CD14-positive monocyte (primary cell): ENCODE data around the gene PSMG1. TPM values are rescaled to one million over a fixed set of nuclear protein-coding genes. Genes with fewer than 3 reads are reported as not detected.

Source experiments
- DNase-seq, 3 donors: peaks; one replicate each; pipeline ENCODE4 v3.0.0-alpha.2; 2011 to 2022
- H2AFZ ChIP-seq: 2 replicates; pipeline ENCODE4 v1.6.0; 2012; ENCODE audit warnings: mild to moderate bottlenecking, low read depth, low read length, inconsistent platforms; ENCODE audit not compliant: insufficient read depth, poor library complexity, severe bottlenecking
- H3K27ac ChIP-seq, 2 donors: 1 replicate in 1 of 2; 2 replicates in 1 of 2; pipeline ENCODE4 v1.5.1; 2012 to 2013; ENCODE audit warnings: low read length in 2 of 2, control low read depth in 1 of 2, inconsistent platforms in 1 of 2, low read depth in 1 of 2, mild to moderate bottlenecking in 1 of 2
- H3K27me3 ChIP-seq, 2 donors: one replicate each; pipeline versions ENCODE4 v1.6.0 to v1.6.1; 2011 to 2013; ENCODE audit warnings: low read length in 2 of 2; ENCODE audit not compliant: control insufficient read depth in 2 of 2, insufficient read depth in 2 of 2
- H3K36me3 ChIP-seq, 2 donors: replicated peaks in 1 of 2; 1 replicate in 1 of 2; 2 replicates in 1 of 2; pipeline versions ENCODE4 v1.5.1 to v1.6.1; 2012 to 2013; ENCODE audit warnings: low read length in 2 of 2, control low read depth in 1 of 2, inconsistent platforms in 1 of 2, mild to moderate bottlenecking in 1 of 2; ENCODE audit not compliant: insufficient read depth in 2 of 2, control insufficient read depth in 1 of 2
- H3K4me1 ChIP-seq, 2 donors: 1 replicate in 1 of 2; 2 replicates in 1 of 2; pipeline versions ENCODE4 v1.5.1 to v1.6.1; 2012 to 2013; ENCODE audit warnings: low read length in 2 of 2, control low read depth in 1 of 2, inconsistent platforms in 1 of 2, mild to moderate bottlenecking in 1 of 2, moderate library complexity in 1 of 2; ENCODE audit not compliant: insufficient read depth in 2 of 2, control insufficient read depth in 1 of 2
- H3K4me2 ChIP-seq: replicated peaks from 2 replicates; pipeline ENCODE3; 2012; ENCODE audit warnings: low read length, moderate library complexity, mild to moderate bottlenecking; ENCODE audit not compliant: poor library complexity, severe bottlenecking; ENCODE audit errors: extremely low read depth
- H3K4me3 ChIP-seq, 3 experiments: fragments of 200-600 bp in 1 of 3; sonication (generic) in 1 of 3; replicated peaks in 1 of 3; 1 replicate in 2 of 3; 2 replicates in 1 of 3; pipeline ENCODE4 v1.5.1; 2011 to 2013; ENCODE audit warnings: low read length in 3 of 3, mild to moderate bottlenecking in 3 of 3, control low read depth in 2 of 3, low read depth in 2 of 3, inconsistent platforms in 1 of 3, moderate library complexity in 1 of 3
- H3K79me2 ChIP-seq: 2 replicates; pipeline ENCODE4 v1.6.0; 2012; ENCODE audit warnings: mild to moderate bottlenecking, control low read depth, inconsistent platforms, low read length, moderate library complexity; ENCODE audit not compliant: insufficient read depth
- H3K9ac ChIP-seq: 2 replicates; pipeline ENCODE4 v1.6.0; 2017; ENCODE audit warnings: low read length, mild to moderate bottlenecking; ENCODE audit not compliant: insufficient read depth, poor library complexity, severe bottlenecking
- H3K9me3 ChIP-seq, 2 donors: replicated peaks in 1 of 2; 1 replicate in 1 of 2; 2 replicates in 1 of 2; pipeline versions ENCODE4 v1.5.1 to v1.6.1; 2012 to 2013; ENCODE audit warnings: low read length in 2 of 2, control low read depth in 1 of 2; ENCODE audit not compliant: control insufficient read depth in 1 of 2, insufficient read depth in 1 of 2
- H4K20me1 ChIP-seq: 2 replicates; pipeline ENCODE4 v1.6.0; 2012; ENCODE audit warnings: mild to moderate bottlenecking, low read length, control low read depth, moderate library complexity; ENCODE audit not compliant: insufficient read depth
- H3K27ac Mint-ChIP-seq, 7 donors: one replicate each; pipeline ENCODE4 v1.8.0; 2020; ENCODE audit warnings: mild to moderate bottlenecking in 7 of 7, mixed read lengths in 7 of 7, moderate library complexity in 6 of 7, inconsistent platforms in 2 of 7
- H3K27me3 Mint-ChIP-seq, 3 donors: one replicate each; pipeline ENCODE4 v1.8.0; 2021 to 2022; ENCODE audit warnings: low read depth in 3 of 3, mild to moderate bottlenecking in 3 of 3, mixed read lengths in 3 of 3, moderate library complexity in 3 of 3, inconsistent platforms in 1 of 3
- H3K36me3 Mint-ChIP-seq, 2 donors: one replicate each; pipeline ENCODE4 v1.8.0; 2020; ENCODE audit warnings: mixed read lengths in 2 of 2, inconsistent platforms in 1 of 2, mild to moderate bottlenecking in 1 of 2
- H3K4me1 Mint-ChIP-seq: one replicate; pipeline ENCODE4 v1.8.0; 2020; ENCODE audit warnings: mild to moderate bottlenecking, mixed read lengths
- H3K4me3 Mint-ChIP-seq, 2 donors: one replicate each; pipeline ENCODE4 v1.8.0; 2020; ENCODE audit warnings: mild to moderate bottlenecking in 2 of 2, mixed read lengths in 2 of 2, moderate library complexity in 1 of 2
- H3K9me3 Mint-ChIP-seq, 7 donors: one replicate each; pipeline ENCODE4 v1.8.0; 2020 to 2022; ENCODE audit warnings: mixed read lengths in 7 of 7, mild to moderate bottlenecking in 6 of 7, moderate library complexity in 6 of 7, inconsistent platforms in 2 of 7
- WGBS: methylation state at CpG from one replicate; pipeline ENCODE4 v1.1.5; 2013; ENCODE audit warnings: missing lambda C conversion rate; ENCODE audit not compliant: insufficient coverage; 5-methylcytosine and 5-hydroxymethylcytosine counted together
- intact Hi-C, 2 donors: fragments of 100-400 bp; cut with micrococcal nuclease; formaldehyde crosslinking; loops; one replicate each; pipeline versions ENCODE4 v1.15.0 to v1.15.1; 2023
- polyA plus RNA-seq, 3 donors: library from polyadenylated mRNA; depleted of rRNA in 1 of 3; unstranded in 2 of 3; stranded (reverse) in 1 of 3; fragments of 300-500 nt in 2 of 3; fragments of >200 nt in 1 of 3; fragmentation: Illumina TruSeq in 2 of 3; gene quantifications; 1 replicate in 2 of 3; 2 replicates in 1 of 3; pipeline ENCODE4 v1.2.3, GENCODE V29; 2012 to 2021
- TF ChIP-seq, protein P1 (sequence below): fragments of 200-600 bp; IDR thresholded peaks from one replicate; pipeline ENCODE4 v1.8.0; 2022; ENCODE audit warnings: antibody characterized with exemption, mild to moderate bottlenecking

PSMG1 gene
- polyA plus RNA-seq, 3 donors: 8.5 to 29.2 (median 26.2) TPM

DNA sequence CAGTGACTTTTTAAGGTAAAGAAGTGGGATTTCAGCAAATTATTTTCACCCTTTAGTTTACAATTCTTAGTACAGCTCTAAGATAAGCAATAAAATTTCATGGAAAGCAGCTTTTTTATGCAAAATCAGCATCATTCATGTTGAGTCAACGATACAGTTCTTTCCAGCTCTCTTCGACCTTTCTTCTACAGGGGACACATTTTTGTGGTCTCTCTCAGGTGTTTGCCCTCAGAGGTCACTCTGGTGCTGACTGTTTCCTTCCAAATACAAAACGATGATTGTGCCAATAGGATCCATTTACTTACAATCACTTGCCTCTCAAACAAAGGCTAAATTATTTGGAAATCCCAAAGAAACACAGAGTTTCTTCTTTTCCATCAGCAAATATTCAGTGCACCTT lies 51.0 kb downstream of the PSMG1 start:
- Mint-ChIP-seq H3K27ac (no peak overlapping the region), H3K27me3 (no peaks in the 10 kb centered on the region), H3K9me3 (peaks cover 1 to 9% (median 6%) of the 10 kb centered on the region in 7 donors), H3K4me1 (no peaks in the 10 kb centered on the region), H3K36me3 (no peaks in the 10 kb centered on the region), H3K4me3 (no peak overlapping the region)
- Histone ChIP-seq H3K27me3 (no peaks in the 10 kb centered on the region), H3K79me2 (no peaks in the 10 kb centered on the region), H3K4me1 (no peaks in the 10 kb centered on the region), H3K9me3 (peaks cover 0 to 4% of the 10 kb centered on the region in 2 donors), H3K27ac (no peak overlapping the region), H3K4me2 (no peak overlapping the region), H3K9ac (no peak overlapping the region), H2AFZ (no peak overlapping the region), H3K36me3 (no peaks in the 10 kb centered on the region), H4K20me1 (no peaks in the 10 kb centered on the region), H3K4me3 (no peak overlapping the region)
- intact Hi-C loops: loop anchor here in 1 of 2 donors (10.0 kb wide), 1 partner anchor 627 kb away; no protein-coding TSS in a partner anchor
- WGBS: 93% methylated on average over 3 of the region's 3 CpGs
- DNase-seq: no peak
- TF ChIP-seq, protein P1, sequence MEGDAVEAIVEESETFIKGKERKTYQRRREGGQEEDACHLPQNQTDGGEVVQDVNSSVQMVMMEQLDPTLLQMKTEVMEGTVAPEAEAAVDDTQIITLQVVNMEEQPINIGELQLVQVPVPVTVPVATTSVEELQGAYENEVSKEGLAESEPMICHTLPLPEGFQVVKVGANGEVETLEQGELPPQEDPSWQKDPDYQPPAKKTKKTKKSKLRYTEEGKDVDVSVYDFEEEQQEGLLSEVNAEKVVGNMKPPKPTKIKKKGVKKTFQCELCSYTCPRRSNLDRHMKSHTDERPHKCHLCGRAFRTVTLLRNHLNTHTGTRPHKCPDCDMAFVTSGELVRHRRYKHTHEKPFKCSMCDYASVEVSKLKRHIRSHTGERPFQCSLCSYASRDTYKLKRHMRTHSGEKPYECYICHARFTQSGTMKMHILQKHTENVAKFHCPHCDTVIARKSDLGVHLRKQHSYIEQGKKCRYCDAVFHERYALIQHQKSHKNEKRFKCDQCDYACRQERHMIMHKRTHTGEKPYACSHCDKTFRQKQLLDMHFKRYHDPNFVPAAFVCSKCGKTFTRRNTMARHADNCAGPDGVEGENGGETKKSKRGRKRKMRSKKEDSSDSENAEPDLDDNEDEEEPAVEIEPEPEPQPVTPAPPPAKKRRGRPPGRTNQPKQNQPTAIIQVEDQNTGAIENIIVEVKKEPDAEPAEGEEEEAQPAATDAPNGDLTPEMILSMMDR: no peak

DNA sequence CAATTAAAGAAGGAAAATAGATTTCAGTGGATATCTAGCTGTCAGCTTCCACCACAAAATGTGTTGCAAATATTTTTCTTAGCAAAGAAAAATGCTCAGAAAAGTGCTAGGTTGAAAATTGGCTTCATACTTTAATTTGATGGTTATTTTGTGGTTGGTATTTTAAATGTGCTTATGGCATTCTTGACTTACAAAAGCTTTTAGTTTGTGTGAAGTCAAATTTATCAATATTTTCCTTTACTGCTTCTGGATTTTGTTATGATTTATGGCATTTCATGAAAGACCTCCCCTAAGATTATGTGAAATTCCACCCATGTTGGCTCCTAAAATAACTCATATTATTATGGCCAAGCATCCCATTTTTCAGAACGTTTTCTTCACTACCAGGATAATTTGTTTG lies 51.5 kb downstream of the PSMG1 start:
- H3K4me1 Mint-ChIP-seq: no peaks in the 10 kb centered on the region
- H3K4me2 ChIP-seq: no peak overlapping the region
- intact Hi-C loops: loop anchor here in 1 of 2 donors (10.0 kb wide), 1 partner anchor 627 kb away; no protein-coding TSS in a partner anchor

More for the DNA sequence above, 51.5 kb downstream of the PSMG1 start:
- H3K4me3 Mint-ChIP-seq: no peak overlapping the region
- no peaks in the 10 kb centered on the region for H3K4me1 ChIP-seq
- peaks cover 0 to 4% of the 10 kb centered on the region in 2 donors for H3K9me3 ChIP-seq
- no CpG with 5 or more reads among the region's 1 CpG for WGBS
- H3K4me3 ChIP-seq: no peak overlapping the region
- H3K9me3 Mint-ChIP-seq: peaks cover 1 to 9% (median 6%) of the 10 kb centered on the region in 7 donors
- no peaks in the 10 kb centered on the region for H4K20me1 ChIP-seq
- no peak overlapping the region for H3K9ac ChIP-seq
- no peaks in the 10 kb centered on the region for H3K79me2 ChIP-seq
- no peak overlapping the region for H3K27ac ChIP-seq
- DNase-seq: no peak
- no peak overlapping the region for H2AFZ ChIP-seq
- no peaks in the 10 kb centered on the region for H3K36me3 ChIP-seq
- no peaks in the 10 kb centered on the region for H3K27me3 ChIP-seq
- TF ChIP-seq, protein P1: no peak
- H3K27me3 Mint-ChIP-seq: no peaks in the 10 kb centered on the region
- H3K36me3 Mint-ChIP-seq: no peaks in the 10 kb centered on the region
- no peak overlapping the region for H3K27ac Mint-ChIP-seq
